ENCODE data around the gene MGAT4D. TPM values are rescaled to one million over a fixed set of nuclear protein-coding genes. Genes with fewer than 3 reads are reported as not detected.
"Not testable (repeated sequence)": the region's sequence is repeated elsewhere in the genome, so short reads cannot be mapped to it uniquely, and the experiment has no call there.

The MGAT4D gene
- total RNA-seq, 1 experiment from 2014 or later: not detected

GRCh38 chr4:140427106-140427918 is 70.8 kb downstream of the MGAT4D start, which contains the start of gene CLGN:
TSS of gene CLGN (minus strand) at chr4:140427648. CDS start at chr4:140413078, 14,570 bp downstream.
- POLR2A ChIA-PET (ENCODE audit: unreplicated experiment): no interaction called here
- no peak for TF ChIP-seq EZH2 (IDR thresholded peaks at IDR 0.05; ENCODE audit: low read depth)
- TF ChIP-seq CTCF (conservative IDR thresholded peaks at IDR 0.05): peak; percentile 47; the same call in 1 of the 2 replicates
- no TSS peak for BruUV-seq (replicated peaks)
- Histone ChIP-seq H3K9me3 (ENCODE audit: insufficient read depth, low read depth) (no peaks in the 10 kb centered on the region), H3K4me1 (replicated peaks; ENCODE audit: insufficient read depth) (no peaks in the 10 kb centered on the region), H3K9me2 (ENCODE audit: insufficient read depth) (no peaks in the 10 kb centered on the region), H3K27me3 (ENCODE audit: insufficient read depth, low read depth) (no peaks in the 10 kb centered on the region), H3F3A (ENCODE audit: insufficient read depth, low read depth) (no peaks in the 10 kb centered on the region), H3K36me3 (ENCODE audit: low read depth) (no peaks in the 10 kb centered on the region), H3K4me3 (peak within 1 kb of the TSS; percentile 68), H3K79me2 (ENCODE audit: low read depth) (no peaks in the 10 kb centered on the region), H3K27ac (peak within 1 kb of the TSS; percentile 72), H3K4me2 (peak within 1 kb of the TSS; percentile 88), H4K20me1 (ENCODE audit: insufficient read depth) (no peaks in the 10 kb centered on the region), H2AFZ (peak within 1 kb of the TSS; percentile 93)
- DNase-seq: peak in 1 of 2 experiments; percentile 66
- CTCF ChIA-PET: no interaction called here
- intact Hi-C loops (cut with micrococcal nuclease; ENCODE audit: unreplicated experiment): no loop called here

- no peak overlapping the region for H2AFZ ChIP-seq
- H3K79me2 ChIP-seq (ENCODE audit: low read depth): no peaks in the 10 kb centered on the region
- peak overlapping the region; percentile 88 for H3K4me2 ChIP-seq
- no peaks in the 10 kb centered on the region for H3K9me2 ChIP-seq (ENCODE audit: insufficient read depth)
- no TSS peak for BruUV-seq (replicated peaks)
- ChIA-PET POLR2A (ENCODE audit: unreplicated experiment) (no interaction called here), CTCF (no interaction called here)
- DNase-seq: no peak
- peak overlapping the region; percentile 68; the same call in 1 of the 2 replicates for H3K4me3 ChIP-seq
- H3K4me1 ChIP-seq (replicated peaks; ENCODE audit: insufficient read depth): no peaks in the 10 kb centered on the region
- no peaks in the 10 kb centered on the region for H4K20me1 ChIP-seq (ENCODE audit: insufficient read depth)
- TF ChIP-seq EZH2 (IDR thresholded peaks at IDR 0.05; ENCODE audit: low read depth): no peak
- no peak for TF ChIP-seq CTCF (conservative IDR thresholded peaks at IDR 0.05)
- no peak overlapping the region for H3K27ac ChIP-seq
- H3K36me3 ChIP-seq (ENCODE audit: low read depth): no peaks in the 10 kb centered on the region
- intact Hi-C loops (cut with micrococcal nuclease; ENCODE audit: unreplicated experiment): no loop called here
- H3K27me3 ChIP-seq (ENCODE audit: insufficient read depth, low read depth): no peaks in the 10 kb centered on the region
- no peaks in the 10 kb centered on the region for H3F3A ChIP-seq (ENCODE audit: insufficient read depth, low read depth)
- no peaks in the 10 kb centered on the region for H3K9me3 ChIP-seq (ENCODE audit: insufficient read depth, low read depth)
These were observed 71.4 kb downstream of the MGAT4D start for GRCh38 chr4:140426610-140427105.

GRCh38 chr4:140423106-140423505 is 75.0 kb downstream of the MGAT4D start:
- Histone ChIP-seq H4K20me1 (ENCODE audit: insufficient read depth) (no peaks in the 10 kb centered on the region), H3K9me2 (ENCODE audit: insufficient read depth) (no peaks in the 10 kb centered on the region), H3F3A (ENCODE audit: insufficient read depth, low read depth) (no peaks in the 10 kb centered on the region), H3K27ac (no peak overlapping the region), H3K79me2 (ENCODE audit: low read depth) (no peaks in the 10 kb centered on the region), H3K9me3 (ENCODE audit: insufficient read depth, low read depth) (no peaks in the 10 kb centered on the region), H3K36me3 (ENCODE audit: low read depth) (no peaks in the 10 kb centered on the region), H3K4me1 (replicated peaks; ENCODE audit: insufficient read depth) (no peaks in the 10 kb centered on the region), H3K4me2 (no peak overlapping the region), H3K27me3 (ENCODE audit: insufficient read depth, low read depth) (no peaks in the 10 kb centered on the region), H3K4me3 (no peak overlapping the region), H2AFZ (no peak overlapping the region)
- intact Hi-C loops (cut with micrococcal nuclease; ENCODE audit: unreplicated experiment): no loop called here
- no peak for DNase-seq
- TF ChIP-seq EZH2 (IDR thresholded peaks at IDR 0.05; ENCODE audit: low read depth): no peak
- no peak for TF ChIP-seq CTCF (conservative IDR thresholded peaks at IDR 0.05)
- BruUV-seq (replicated peaks): no TSS peak
- CTCF ChIA-PET: no interaction called here
- POLR2A ChIA-PET (ENCODE audit: unreplicated experiment): no interaction called here

GRCh38 chr4:140413130-140413969 is 84.7 kb downstream of the MGAT4D start:
- H3K27me3 ChIP-seq (ENCODE audit: insufficient read depth, low read depth); BruUV-seq (replicated peaks); DNase-seq; H3K27ac ChIP-seq; H3K9me2 ChIP-seq (ENCODE audit: insufficient read depth); intact Hi-C loops (cut with micrococcal nuclease; ENCODE audit: unreplicated experiment); H3K4me3 ChIP-seq; H3K4me1 ChIP-seq (replicated peaks; ENCODE audit: insufficient read depth); H3K9me3 ChIP-seq (ENCODE audit: insufficient read depth, low read depth); H3F3A ChIP-seq (ENCODE audit: insufficient read depth, low read depth); CTCF ChIA-PET; H3K79me2 ChIP-seq (ENCODE audit: low read depth); H3K4me2 ChIP-seq; H2AFZ ChIP-seq; H3K36me3 ChIP-seq (ENCODE audit: low read depth); H4K20me1 ChIP-seq (ENCODE audit: insufficient read depth): not testable (repeated sequence)
- POLR2A ChIA-PET (ENCODE audit: unreplicated experiment): interaction anchor here (0.6 kb wide), 1 partner anchor 41 kb away, joined by 3 read pairs; no protein-coding TSS in a partner anchor

All from PC-9 (cell line).